ENCODE results near the gene RNF181. TPM values are rescaled to one million over a fixed set of nuclear protein-coding genes. Genes with fewer than 3 reads are reported as not detected.
"Not testable (repeated sequence)": the region's sequence is repeated elsewhere in the genome, so short reads cannot be mapped to it uniquely, and the experiment has no call there.

Gene RNF181
- total and polyA plus RNA-seq, 2 experiments from 2014 or later: 178 to 308 TPM

DNA sequence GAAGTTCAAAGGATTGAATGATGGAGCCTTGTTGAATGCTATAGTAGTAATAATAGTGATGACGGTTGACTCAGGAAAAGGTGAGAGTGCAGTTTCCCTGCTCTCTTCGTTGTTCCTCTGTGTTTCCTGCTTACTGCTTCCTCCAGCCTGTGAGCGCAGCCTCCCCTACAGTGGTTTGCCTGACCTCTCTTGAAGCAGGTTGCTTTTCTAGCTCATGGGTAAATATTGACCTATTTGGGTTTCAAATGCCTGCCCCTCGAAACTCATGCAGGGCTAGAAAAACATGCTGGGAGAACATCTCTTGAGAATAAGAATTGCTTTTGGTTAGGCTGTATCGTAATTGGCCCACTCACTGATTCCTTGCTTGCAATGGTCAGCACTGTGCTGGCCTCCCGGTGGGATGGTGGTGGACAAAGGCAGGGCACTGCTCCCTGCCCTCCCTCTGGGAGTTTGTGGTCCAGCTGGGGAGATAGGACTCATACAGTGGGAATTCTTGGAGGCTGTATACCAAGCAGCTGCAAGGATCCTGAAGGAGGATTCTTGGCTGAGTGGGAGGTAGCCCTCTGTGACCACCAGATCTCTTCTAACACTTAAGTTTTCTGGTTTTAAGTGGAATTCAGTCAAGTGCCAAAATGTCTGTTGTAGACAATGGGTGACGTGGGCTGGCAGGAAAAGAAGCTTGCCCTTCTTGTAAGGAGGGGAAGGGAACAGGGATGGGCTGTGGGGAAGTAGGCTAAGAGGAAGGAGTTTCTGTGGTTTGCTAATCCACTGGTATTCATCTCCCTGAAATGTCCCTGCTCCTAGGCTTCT is 5.4 kb upstream of the RNF181 start:
- Histone ChIP-seq H3K36me3 (ENCODE audit: low read depth) (no peaks in the 10 kb centered on the region), H3K27me3 (replicated peaks; ENCODE audit: insufficient read depth) (no peaks in the 10 kb centered on the region), H3K79me2 (ENCODE audit: insufficient read depth) (peaks cover 69% of the 10 kb centered on the region), H3F3A (ENCODE audit: insufficient read depth) (peaks cover 50% of the 10 kb centered on the region), H3K27ac (peak overlapping the region; percentile 96), H3K9ac (peak overlapping the region; percentile 77), H3K9me2 (ENCODE audit: insufficient read depth) (no peaks in the 10 kb centered on the region), H3K4me1 (ENCODE audit: insufficient read depth) (peaks cover 52% of the 10 kb centered on the region), H2AFZ (peak overlapping the region; percentile 32; the same call in 1 of the 2 replicates), H3K4me3 (peak overlapping the region; percentile 44), H3K4me2 (ENCODE audit: unreplicated experiment) (peak overlapping the region; percentile 87), H4K20me1 (ENCODE audit: insufficient read depth) (no peaks in the 10 kb centered on the region), H3K9me3 (ENCODE audit: low read depth) (no peaks in the 10 kb centered on the region)
- WGBS, 2 experiments (ENCODE audit: low coverage in 1 of 2, low lambda C conversion rate in 2 of 2, missing lambda C conversion rate in 2 of 2): 59 to 64% methylated on average over 7 of the region's 7 CpGs
- in situ Hi-C loops (cut with MboI): no loop called here
- peak; percentile 94 for DNase-seq
- TF ChIP-seq EZH2 (IDR thresholded peaks at IDR 0.05; ENCODE audit: insufficient read depth, poor library complexity, severe bottlenecking) (no peak), EZH2phosphoT487 (IDR thresholded peaks at IDR 0.05; ENCODE audit: insufficient read depth, low read depth) (no peak)

DNA sequence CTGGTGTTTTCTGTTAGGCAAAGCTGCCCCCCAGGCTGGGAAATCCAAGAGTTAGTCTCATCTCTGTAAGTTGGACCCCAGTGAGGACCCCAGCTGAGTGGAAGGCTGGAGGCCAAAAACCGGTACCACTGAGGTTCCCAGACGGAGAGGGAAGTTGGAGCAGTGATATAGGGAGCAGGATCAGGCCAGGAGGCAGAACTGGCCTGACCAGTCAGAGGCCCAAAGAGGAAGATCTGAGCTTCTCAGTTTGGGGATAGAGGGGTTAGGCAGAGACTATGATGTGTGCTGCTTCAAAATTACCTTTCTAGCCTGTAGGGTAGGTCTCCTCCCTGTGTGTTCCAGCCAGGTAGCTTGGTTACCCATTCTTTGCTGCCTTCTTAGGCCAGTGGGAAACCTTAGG is 4.6 kb upstream of the RNF181 start:
- peaks cover 73% of the 10 kb centered on the region for H3K79me2 ChIP-seq (ENCODE audit: insufficient read depth)
- H2AFZ ChIP-seq: peak overlapping the region; percentile 32; the same call in 1 of the 2 replicates
- H3K4me3 ChIP-seq: peak overlapping the region; percentile 44
- peaks cover 44% of the 10 kb centered on the region for H3F3A ChIP-seq (ENCODE audit: insufficient read depth)
- WGBS, 2 experiments (ENCODE audit: low coverage in 1 of 2, low lambda C conversion rate in 2 of 2, missing lambda C conversion rate in 2 of 2): 97 to 100% methylated on average over 2 of the region's 2 CpGs
- H3K4me2 ChIP-seq (ENCODE audit: unreplicated experiment): peak overlapping the region; percentile 87
- H3K9ac ChIP-seq: peak overlapping the region; percentile 77
- no peak for TF ChIP-seq EZH2 (IDR thresholded peaks at IDR 0.05; ENCODE audit: insufficient read depth, poor library complexity, severe bottlenecking)
- TF ChIP-seq EZH2phosphoT487 (IDR thresholded peaks at IDR 0.05; ENCODE audit: insufficient read depth, low read depth): no peak
- peaks cover 44% of the 10 kb centered on the region for H3K4me1 ChIP-seq (ENCODE audit: insufficient read depth)
- no peaks in the 10 kb centered on the region for H3K9me2 ChIP-seq (ENCODE audit: insufficient read depth)
- no peaks in the 10 kb centered on the region for H3K27me3 ChIP-seq (replicated peaks; ENCODE audit: insufficient read depth)
- peak overlapping the region; percentile 96 for H3K27ac ChIP-seq
- no peaks in the 10 kb centered on the region for H4K20me1 ChIP-seq (ENCODE audit: insufficient read depth)
- H3K36me3 ChIP-seq (ENCODE audit: low read depth): no peaks in the 10 kb centered on the region
- no peaks in the 10 kb centered on the region for H3K9me3 ChIP-seq (ENCODE audit: low read depth)
- in situ Hi-C loops (cut with MboI): no loop called here
- no peak for DNase-seq

DNA sequence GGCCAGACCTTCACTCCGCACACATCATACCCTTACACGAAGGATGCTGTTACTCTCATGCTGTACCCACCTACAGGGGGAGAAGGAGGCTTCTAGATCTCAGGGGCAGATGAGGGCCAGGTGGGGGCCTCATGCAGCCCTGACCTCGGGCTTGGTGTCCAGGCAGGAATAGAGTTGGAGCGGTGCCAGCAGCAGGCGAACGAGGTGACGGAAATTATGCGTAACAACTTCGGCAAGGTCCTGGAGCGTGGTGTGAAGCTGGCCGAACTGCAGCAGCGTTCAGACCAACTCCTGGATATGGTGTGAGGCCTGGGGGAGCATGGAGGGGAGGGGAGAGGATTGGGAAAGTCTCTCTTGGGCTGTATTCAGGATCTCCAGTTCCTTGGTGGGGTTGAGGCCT is 4.0 kb upstream of the RNF181 start:
- Histone ChIP-seq H3K36me3 (ENCODE audit: low read depth) (no peaks in the 10 kb centered on the region), H4K20me1 (ENCODE audit: insufficient read depth) (no peaks in the 10 kb centered on the region), H3K4me1 (ENCODE audit: insufficient read depth) (peaks cover 41% of the 10 kb centered on the region), H3K27ac (peak overlapping the region; percentile 96), H3F3A (ENCODE audit: insufficient read depth) (peaks cover 40% of the 10 kb centered on the region), H3K79me2 (ENCODE audit: insufficient read depth) (peaks cover 73% of the 10 kb centered on the region), H3K4me3 (no peak overlapping the region), H3K27me3 (replicated peaks; ENCODE audit: insufficient read depth) (no peaks in the 10 kb centered on the region), H3K4me2 (ENCODE audit: unreplicated experiment) (no peak overlapping the region), H3K9me2 (ENCODE audit: insufficient read depth) (no peaks in the 10 kb centered on the region), H3K9me3 (ENCODE audit: low read depth) (no peaks in the 10 kb centered on the region), H3K9ac (peak overlapping the region; percentile 77), H2AFZ (no peak overlapping the region)
- DNase-seq: no peak
- no peak for TF ChIP-seq EZH2 (IDR thresholded peaks at IDR 0.05; ENCODE audit: insufficient read depth, poor library complexity, severe bottlenecking)
- TF ChIP-seq EZH2phosphoT487 (IDR thresholded peaks at IDR 0.05; ENCODE audit: insufficient read depth, low read depth): no peak
- in situ Hi-C loops (cut with MboI): no loop called here
- 85 to 90% methylated on average over 12 of the region's 12 CpGs for WGBS, 2 experiments (ENCODE audit: low coverage in 1 of 2, low lambda C conversion rate in 2 of 2, missing lambda C conversion rate in 2 of 2)

DNA sequence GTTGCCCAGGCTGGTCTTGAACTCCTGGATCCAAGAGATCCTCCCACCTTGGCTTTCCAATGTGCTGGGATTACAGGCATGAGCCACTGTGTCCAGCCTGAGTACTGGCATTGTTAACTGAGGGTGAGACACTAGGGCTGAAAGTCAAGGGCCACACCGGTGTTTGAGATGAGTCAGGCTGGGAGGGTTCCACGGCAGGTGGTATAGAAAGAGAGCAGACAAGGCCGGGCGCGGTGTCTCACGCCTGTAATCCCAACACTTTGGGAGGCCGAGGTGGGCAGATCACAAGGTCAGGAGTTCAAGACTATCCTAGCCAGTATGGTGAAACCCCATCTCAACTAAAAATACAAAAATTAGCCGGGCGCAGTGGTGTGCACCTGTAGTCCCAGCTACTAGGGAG is 3.2 kb upstream of the RNF181 start:
- 92% methylated on average over 9 of the region's 9 CpGs for WGBS, 2 experiments (ENCODE audit: low coverage in 1 of 2, low lambda C conversion rate in 2 of 2, missing lambda C conversion rate in 2 of 2)
- DNase-seq; H3K4me2 ChIP-seq (ENCODE audit: unreplicated experiment); H3K36me3 ChIP-seq (ENCODE audit: low read depth); H3K9me3 ChIP-seq (ENCODE audit: low read depth); H3K9me2 ChIP-seq (ENCODE audit: insufficient read depth); H2AFZ ChIP-seq; H3K27me3 ChIP-seq (replicated peaks; ENCODE audit: insufficient read depth); in situ Hi-C loops (cut with MboI); H4K20me1 ChIP-seq (ENCODE audit: insufficient read depth); H3K4me3 ChIP-seq; H3K9ac ChIP-seq: not testable (repeated sequence)
- peaks cover 47% of the 10 kb centered on the region for H3K4me1 ChIP-seq (ENCODE audit: insufficient read depth)
- H3K79me2 ChIP-seq (ENCODE audit: insufficient read depth): peaks cover 73% of the 10 kb centered on the region
- peak overlapping the region; percentile 96; the same call in 1 of the 2 replicates for H3K27ac ChIP-seq
- H3F3A ChIP-seq (ENCODE audit: insufficient read depth): peaks cover 40% of the 10 kb centered on the region

Data from GM23248 (cell line).